A549 (cell line): ENCODE results near the gene MARF1.
"Not testable (repeated sequence)": the region's sequence is repeated elsewhere in the genome, so short reads cannot be mapped to it uniquely, and the experiment has no call there.

Source experiments
- BHLHE40 ChIP-seq: IDR thresholded peaks from 2 replicates; pipeline ENCODE4 v1.6.1; 2012; ENCODE audit warnings: low read depth, low read length, inconsistent platforms
- CEBPB ChIP-seq, 2 experiments: fragments of >200 bp in 1 of 2; sonication (Bioruptor Twin) in 1 of 2; formaldehyde crosslinking in 1 of 2; IDR thresholded peaks; 2 replicates each; pipeline ENCODE4 v1.6.1; 2012 to 2016
- CTCF ChIP-seq: fragments of >200 bp; sonication (Bioruptor Twin); formaldehyde crosslinking; IDR thresholded peaks from 3 replicates; pipeline ENCODE4 v1.5.1; 2016
- EP300 ChIP-seq, 2 experiments: fragments of >200 bp; sonication (Bioruptor Twin); formaldehyde crosslinking; IDR thresholded peaks; 2 replicates in 1 of 2; 3 replicates in 1 of 2; pipeline ENCODE4 v1.6.1; 2016 to 2017
- HMGXB4 ChIP-seq: fragments of 250-450 bp; sonication (Bioruptor Pico); IDR thresholded peaks from 2 replicates; pipeline ENCODE4 v1.5.0; 2021; ENCODE audit warnings: mild to moderate bottlenecking, moderate library complexity, borderline replicate concordance
- POLR2A ChIP-seq: IDR thresholded peaks from 2 replicates; pipeline ENCODE4 v1.6.1; 2012; ENCODE audit warnings: mild to moderate bottlenecking, low read length
- RAD21 ChIP-seq, 2 experiments: fragments of >200 bp in 1 of 2; sonication (Bioruptor Twin) in 1 of 2; formaldehyde crosslinking in 1 of 2; IDR thresholded peaks in 1 of 2; conservative IDR thresholded peaks in 1 of 2; 2 replicates in 1 of 2; 3 replicates in 1 of 2; pipeline ENCODE4 v1.6.1; 2012 to 2018; ENCODE audit warnings: inconsistent platforms in 1 of 2
- RCOR1 ChIP-seq: fragments of 150-350 bp; IDR thresholded peaks from 2 replicates; pipeline ENCODE4 v1.6.1; 2014; ENCODE audit warnings: antibody characterized with exemption, low read length, low read depth
- USF2 ChIP-seq: fragments of 450-650 bp; IDR thresholded peaks from 2 replicates; pipeline ENCODE4 v1.6.1; 2014; ENCODE audit warnings: antibody characterized with exemption
- ZFP36 ChIP-seq: fragments of 450-650 bp; IDR thresholded peaks from 2 replicates; pipeline ENCODE4 v1.6.1; 2014; ENCODE audit warnings: borderline replicate concordance; ENCODE audit not compliant: partially characterized antibody
- ZSCAN20 ChIP-seq: fragments of 250-450 bp; sonication (Bioruptor Pico); IDR thresholded peaks from 2 replicates; pipeline ENCODE4 v1.8.0; 2022; ENCODE audit warnings: mild to moderate bottlenecking, moderate library complexity

GRCh38 chr16:15570666-15571065, 72.3 kb downstream of the MARF1 start:
- not testable (repeated sequence) for TF ChIP-seq CTCF; ZSCAN20 (CRISPR knock-in tag); POLR2A; EP300 (IDR thresholded peaks at IDR 0.05); USF2; RAD21 (conservative IDR thresholded peaks at IDR 0.05 in 1 of 2, IDR thresholded peaks at IDR 0.05 in 1 of 2); CEBPB (IDR thresholded peaks at IDR 0.05); BHLHE40; HMGXB4 (CRISPR knock-in tag); ZFP36; RCOR1
